ENCODE results near the gene FTSJ3. TPM values are rescaled to one million over a fixed set of nuclear protein-coding genes. Genes with fewer than 3 reads are reported as not detected.
A peak's percentile ranks its signal among the peaks of the same experiment; 100 is the strongest.

FTSJ3 gene
- total and polyA plus RNA-seq, 2 experiments from 2014 or later = 27.6 to 47.3 TPM

- peak overlapping the region; percentile 100 for H3K4me2 ChIP-seq (ENCODE audit: unreplicated experiment)
- H3K9me3 ChIP-seq (ENCODE audit: low read depth) = no peaks in the 10 kb centered on the region
- no peak overlapping the region for H2AFZ ChIP-seq
- in situ Hi-C loops (cut with MboI) = no loop called here
- H3K36me3 ChIP-seq (ENCODE audit: low read depth) = peaks cover 14% of the 10 kb centered on the region; the same call in 1 of the 2 replicates
- no peaks in the 10 kb centered on the region for H3K9me2 ChIP-seq (ENCODE audit: insufficient read depth)
- peaks cover 39% of the 10 kb centered on the region for H3K4me1 ChIP-seq (ENCODE audit: insufficient read depth)
- H3K79me2 ChIP-seq (ENCODE audit: insufficient read depth) = peaks cover 91% of the 10 kb centered on the region
- H4K20me1 ChIP-seq (ENCODE audit: insufficient read depth) = peaks cover 27% of the 10 kb centered on the region
- H3K9ac ChIP-seq = peak overlapping the region; percentile 94
- TF ChIP-seq EZH2phosphoT487 (IDR thresholded peaks at IDR 0.05; ENCODE audit: insufficient read depth, low read depth) (no peak), EZH2 (IDR thresholded peaks at IDR 0.05; ENCODE audit: insufficient read depth, poor library complexity, severe bottlenecking) (no peak)
- H3K27ac ChIP-seq = peak overlapping the region; percentile 98
- DNase-seq = peak; percentile 29
- peak overlapping the region; percentile 90 for H3K4me3 ChIP-seq
- no peaks in the 10 kb centered on the region for H3K27me3 ChIP-seq (replicated peaks; ENCODE audit: insufficient read depth)
- WGBS, 2 experiments (ENCODE audit: low coverage in 1 of 2, low lambda C conversion rate in 2 of 2, missing lambda C conversion rate in 2 of 2) = 25 to 28% methylated on average over 8 of the region's 8 CpGs
- H3F3A ChIP-seq (ENCODE audit: insufficient read depth) = peaks cover 26% of the 10 kb centered on the region
Measured at GRCh38 chr17:63775420-63775819, 52.0 kb downstream of the FTSJ3 start.

- H3K9me3 ChIP-seq (ENCODE audit: low read depth) = no peaks in the 10 kb centered on the region
- WGBS, 2 experiments (ENCODE audit: low coverage in 1 of 2, low lambda C conversion rate in 2 of 2, missing lambda C conversion rate in 2 of 2) = 6 to 8% methylated on average over 4 of the region's 4 CpGs
- H3K4me3 ChIP-seq = peak overlapping the region; percentile 90
- H3K79me2 ChIP-seq (ENCODE audit: insufficient read depth) = peaks cover 91% of the 10 kb centered on the region
- in situ Hi-C loops (cut with MboI) = no loop called here
- H3K27ac ChIP-seq = peak overlapping the region; percentile 98
- peaks cover 14% of the 10 kb centered on the region; the same call in 1 of the 2 replicates for H3K36me3 ChIP-seq (ENCODE audit: low read depth)
- H3K9ac ChIP-seq = peak overlapping the region; percentile 94
- H4K20me1 ChIP-seq (ENCODE audit: insufficient read depth) = peaks cover 24% of the 10 kb centered on the region
- H3F3A ChIP-seq (ENCODE audit: insufficient read depth) = peaks cover 24% of the 10 kb centered on the region
- H2AFZ ChIP-seq = peak overlapping the region; percentile 74
- peak overlapping the region; percentile 100 for H3K4me2 ChIP-seq (ENCODE audit: unreplicated experiment)
- H3K27me3 ChIP-seq (replicated peaks; ENCODE audit: insufficient read depth) = no peaks in the 10 kb centered on the region
- H3K4me1 ChIP-seq (ENCODE audit: insufficient read depth) = peaks cover 37% of the 10 kb centered on the region
- DNase-seq = peak; percentile 52
- TF ChIP-seq EZH2 (IDR thresholded peaks at IDR 0.05; ENCODE audit: insufficient read depth, poor library complexity, severe bottlenecking) = no peak
- TF ChIP-seq EZH2phosphoT487 (IDR thresholded peaks at IDR 0.05; ENCODE audit: insufficient read depth, low read depth) = no peak
- no peaks in the 10 kb centered on the region for H3K9me2 ChIP-seq (ENCODE audit: insufficient read depth)
Measured at GRCh38 chr17:63774969-63775265, 52.5 kb downstream of the FTSJ3 start.

DNA sequence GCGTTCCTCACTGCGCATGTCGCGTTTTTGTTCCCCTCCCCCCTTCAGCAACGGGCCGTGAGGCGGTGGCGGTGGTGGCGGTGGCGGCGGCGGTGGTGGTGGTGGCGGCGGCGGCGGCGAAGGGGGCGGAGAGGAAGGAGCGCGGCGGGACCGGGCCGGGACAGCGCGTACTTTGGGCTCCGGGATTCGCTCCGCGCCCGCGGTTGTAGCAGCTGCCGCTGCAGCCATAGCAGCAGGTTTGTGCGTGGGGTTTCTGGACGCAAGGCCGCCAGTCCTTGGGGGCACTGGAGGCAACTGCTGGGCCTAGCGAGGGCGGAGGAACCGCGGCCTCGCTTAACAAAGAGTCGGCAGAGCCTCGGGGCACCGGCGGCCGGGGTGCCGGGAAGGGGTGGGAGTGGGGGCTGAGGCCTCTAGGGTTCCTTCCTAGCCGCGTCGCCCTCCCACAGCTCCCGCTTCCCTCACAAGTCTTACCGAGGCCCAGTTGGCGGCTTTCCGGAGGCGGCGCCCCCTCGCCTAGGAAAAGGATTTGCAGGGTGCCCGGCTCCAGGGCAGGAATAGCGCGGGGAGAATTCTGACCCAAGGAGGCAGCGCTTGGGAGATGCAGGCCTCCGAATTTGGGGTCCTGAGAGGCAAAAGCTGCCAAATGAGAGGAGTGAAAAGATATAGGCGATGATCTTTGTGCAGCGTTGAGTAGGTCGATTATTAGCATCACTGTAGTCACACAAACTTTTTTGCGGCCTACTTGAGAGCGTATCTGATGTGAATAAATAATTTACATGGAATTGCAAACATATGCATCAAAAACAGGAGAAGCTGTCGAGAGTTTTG is 53.1 kb downstream of the FTSJ3 start, which contains the start of gene DDX42:
Gene DDX42, plus strand, starts transcription at position 30 of the 828 bp plus-strand sequence. CDS start 12,880 bp downstream, outside the sequence.
- peak; percentile 79 for DNase-seq
- no peaks in the 10 kb centered on the region for H3K27me3 ChIP-seq (replicated peaks; ENCODE audit: insufficient read depth)
- peaks cover 91% of the 10 kb centered on the region for H3K79me2 ChIP-seq (ENCODE audit: insufficient read depth)
- peaks cover 24% of the 10 kb centered on the region for H3F3A ChIP-seq (ENCODE audit: insufficient read depth)
- peak within 1 kb of the TSS; percentile 94 for H3K9ac ChIP-seq
- peak within 1 kb of the TSS; percentile 100 for H3K4me2 ChIP-seq (ENCODE audit: unreplicated experiment)
- WGBS, 2 experiments (ENCODE audit: low coverage in 1 of 2, low lambda C conversion rate in 2 of 2, missing lambda C conversion rate in 2 of 2) = 1 to 3% methylated on average over 36 to 64 of the region's 67 CpGs
- peaks cover 10% of the 10 kb centered on the region; the same call in 1 of the 2 replicates for H3K36me3 ChIP-seq (ENCODE audit: low read depth)
- H3K9me2 ChIP-seq (ENCODE audit: insufficient read depth) = no peaks in the 10 kb centered on the region
- peaks cover 24% of the 10 kb centered on the region for H4K20me1 ChIP-seq (ENCODE audit: insufficient read depth)
- peaks cover 37% of the 10 kb centered on the region for H3K4me1 ChIP-seq (ENCODE audit: insufficient read depth)
- TF ChIP-seq EZH2phosphoT487 (IDR thresholded peaks at IDR 0.05; ENCODE audit: insufficient read depth, low read depth) (no peak), EZH2 (IDR thresholded peaks at IDR 0.05; ENCODE audit: insufficient read depth, poor library complexity, severe bottlenecking) (no peak)
- no peaks in the 10 kb centered on the region for H3K9me3 ChIP-seq (ENCODE audit: low read depth)
- peak within 1 kb of the TSS; percentile 98 for H3K27ac ChIP-seq
- H3K4me3 ChIP-seq = peak within 1 kb of the TSS; percentile 90
- in situ Hi-C loops (cut with MboI) = no loop called here
- peak within 1 kb of the TSS; percentile 74 for H2AFZ ChIP-seq

DNA sequence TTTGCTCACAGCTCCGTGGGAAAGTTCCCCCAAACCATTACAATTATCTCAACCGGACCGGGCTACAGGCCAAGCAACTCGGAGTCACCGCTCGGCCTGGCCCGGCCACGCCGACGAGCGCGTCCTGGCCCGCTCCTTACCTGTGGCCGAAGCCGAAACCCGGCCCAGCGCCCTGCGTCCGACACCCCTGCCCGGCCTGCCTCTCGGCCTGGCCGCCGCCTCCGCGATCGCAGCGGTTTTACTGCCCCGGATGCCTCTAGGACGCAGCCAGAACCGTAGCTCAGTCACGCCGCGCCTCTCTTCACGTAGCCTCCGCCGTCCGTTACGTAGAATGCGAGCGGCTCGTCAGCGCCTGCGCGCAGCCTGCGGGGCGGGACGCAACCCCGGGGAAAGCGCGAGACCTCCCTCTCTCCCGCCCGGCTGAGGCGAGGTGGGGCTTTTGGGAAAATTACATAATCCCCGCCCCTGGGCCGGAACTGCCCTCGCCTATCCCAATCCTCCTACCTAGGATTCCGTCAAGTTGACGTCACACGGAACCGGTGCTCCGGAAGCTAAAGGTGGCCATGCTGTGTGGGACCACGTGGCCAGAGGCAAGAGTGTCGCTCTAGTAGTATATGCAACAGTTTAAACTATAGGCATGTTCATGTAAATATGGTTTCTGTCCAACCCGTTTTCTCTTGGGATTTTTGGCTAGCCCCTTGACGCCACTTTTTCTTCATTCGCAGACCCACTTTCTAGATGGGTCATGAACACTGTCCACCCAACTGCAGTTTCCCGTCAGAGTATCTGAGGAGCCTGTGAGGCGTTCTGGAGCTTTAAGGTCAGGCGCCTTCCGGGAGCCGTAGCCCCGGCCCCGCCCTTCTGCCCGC is 54.0 kb downstream of the FTSJ3 start, which contains the start of gene CCDC47:
Gene CCDC47, minus strand, starts transcription at position 326 of the 869 bp plus-strand sequence. CDS start 7,422 bp downstream, outside the sequence.
- Histone ChIP-seq H3K36me3 (ENCODE audit: low read depth) (0 out of 2 replicates have a peak, but pooled peaks cover 5% of the 10 kb centered on the region), H3K79me2 (ENCODE audit: insufficient read depth) (peaks cover 91% of the 10 kb centered on the region), H3F3A (ENCODE audit: insufficient read depth) (peaks cover 24% of the 10 kb centered on the region), H4K20me1 (ENCODE audit: insufficient read depth) (peaks cover 20% of the 10 kb centered on the region), H3K4me3 (peak within 1 kb of the TSS; percentile 90), H3K4me2 (ENCODE audit: unreplicated experiment) (peak within 1 kb of the TSS; percentile 100), H3K4me1 (ENCODE audit: insufficient read depth) (peaks cover 37% of the 10 kb centered on the region), H3K9ac (peak within 1 kb of the TSS; percentile 94), H3K27ac (peak within 1 kb of the TSS; percentile 98), H2AFZ (peak within 1 kb of the TSS; percentile 74), H3K9me3 (ENCODE audit: low read depth) (no peaks in the 10 kb centered on the region), H3K9me2 (ENCODE audit: insufficient read depth) (no peaks in the 10 kb centered on the region), H3K27me3 (replicated peaks; ENCODE audit: insufficient read depth) (no peaks in the 10 kb centered on the region)
- WGBS, 2 experiments (ENCODE audit: low coverage in 1 of 2, low lambda C conversion rate in 2 of 2, missing lambda C conversion rate in 2 of 2) = 0 to 1% methylated on average over 69 to 74 of the region's 74 CpGs
- DNase-seq = peak; percentile 99
- TF ChIP-seq EZH2phosphoT487 (IDR thresholded peaks at IDR 0.05; ENCODE audit: insufficient read depth, low read depth) (no peak), EZH2 (IDR thresholded peaks at IDR 0.05; ENCODE audit: insufficient read depth, poor library complexity, severe bottlenecking) (no peak)
- in situ Hi-C loops (cut with MboI) = no loop called here
